Endothelial cell of hepatic sinusoid (primary cell): ENCODE results near the gene S1PR2.

ENCODE experiments used
- in situ Hi-C: cut with HindIII; loops from 2 replicates; pipeline ENCODE4 v1.10.0; 2017; ENCODE audit warnings: low sequenced_read_pairs

S1PR2 gene

GRCh38 chr19:10230861-10231611 lies at the start of gene S1PR2:
TSS of gene S1PR2 (minus strand) at chr19:10231331. CDS start at chr19:10224905, 6,426 bp downstream.
- in situ Hi-C loops, result no loop called here

GRCh38 chr19:10279737-10280442 lies 48.8 kb upstream of the S1PR2 start:
- in situ Hi-C loops, result no loop called here

- in situ Hi-C loops, result no loop called here
Observed at GRCh38 chr19:10278935-10279334, 47.8 kb upstream of the S1PR2 start.

- in situ Hi-C loops, result no loop called here
Observed at GRCh38 chr19:10277795-10278589, 46.9 kb upstream of the S1PR2 start.

GRCh38 chr19:10274589-10274988 lies 43.5 kb upstream of the S1PR2 start:
- in situ Hi-C loops, result no loop called here

GRCh38 chr19:10271543-10272086 lies 40.5 kb upstream of the S1PR2 start:
- in situ Hi-C loops, result no loop called here

GRCh38 chr19:10270616-10271394 lies 39.7 kb upstream of the S1PR2 start, which contains the start of gene ICAM1:
TSS of gene ICAM1 (plus strand) at chr19:10271120. CDS start at chr19:10271160, 40 bp downstream.
- in situ Hi-C loops, result no loop called here

- in situ Hi-C loops, result no loop called here
Observed at GRCh38 chr19:10270180-10270615, 39.1 kb upstream of the S1PR2 start.

GRCh38 chr19:10269333-10270179 lies 38.4 kb upstream of the S1PR2 start:
- in situ Hi-C loops, result no loop called here

GRCh38 chr19:10268071-10268470 lies 36.9 kb upstream of the S1PR2 start:
- in situ Hi-C loops, result no loop called here

GRCh38 chr19:10266706-10267105 lies 35.6 kb upstream of the S1PR2 start:
- in situ Hi-C loops, result no loop called here

GRCh38 chr19:10262771-10263170 lies 31.6 kb upstream of the S1PR2 start:
- in situ Hi-C loops, result no loop called here

GRCh38 chr19:10260141-10260584 lies 29.0 kb upstream of the S1PR2 start:
- in situ Hi-C loops, result no loop called here

- in situ Hi-C loops, result no loop called here
Observed at GRCh38 chr19:10259162-10259905, 28.2 kb upstream of the S1PR2 start.

GRCh38 chr19:10258080-10258710 lies 27.1 kb upstream of the S1PR2 start:
- in situ Hi-C loops, result no loop called here

GRCh38 chr19:10256970-10257615 lies 26.0 kb upstream of the S1PR2 start:
- in situ Hi-C loops, result no loop called here

GRCh38 chr19:10256551-10256950 lies 25.4 kb upstream of the S1PR2 start:
- in situ Hi-C loops, result no loop called here

- in situ Hi-C loops, result no loop called here
Observed at GRCh38 chr19:10255358-10255757, 24.2 kb upstream of the S1PR2 start.
